Dermis blood vessel endothelial cell (primary cell): ENCODE measurements around the gene MYO1E. TPM values are rescaled to one million over a fixed set of nuclear protein-coding genes. Genes with fewer than 3 reads are reported as not detected.
A peak's percentile ranks its signal among the peaks of the same experiment; 100 is the strongest.

Source experiments
- DNase-seq: peaks from one replicate; pipeline ENCODE4 v3.0.0; 2010
- total RNA-seq: library from RNA; depleted of rRNA; stranded (reverse); fragments of >200 nt; gene quantifications from 2 replicates; pipeline ENCODE4 v1.2.3, GENCODE V29; 2014

Gene MYO1E
- total RNA-seq, 1 donor from 2014 or later: 226 TPM

- DNase-seq: peak; percentile 36
Measured at GRCh38 chr15:59313641-59314332, 58.9 kb downstream of the MYO1E start.

DNA sequence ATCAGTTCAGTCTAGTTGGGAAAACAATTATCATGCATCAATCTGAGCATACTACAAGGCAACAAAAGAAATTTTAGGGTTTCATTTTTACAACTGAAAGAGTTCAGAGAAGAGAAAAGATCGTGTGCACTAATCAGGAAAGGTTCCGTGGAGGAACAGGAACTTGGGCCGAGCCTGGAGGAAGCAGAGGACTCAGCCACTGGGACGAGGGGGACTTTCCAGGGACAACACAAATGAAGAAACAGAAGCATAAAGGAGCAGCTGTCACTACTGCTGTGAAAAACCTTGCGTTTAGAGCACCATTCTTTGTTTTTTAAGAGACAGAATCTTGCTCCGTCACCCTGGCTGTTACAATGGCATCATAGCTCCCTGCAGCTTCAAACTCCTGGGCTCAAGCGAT lies 60.5 kb downstream of the MYO1E start:
- peak; percentile 36 for DNase-seq

DNA sequence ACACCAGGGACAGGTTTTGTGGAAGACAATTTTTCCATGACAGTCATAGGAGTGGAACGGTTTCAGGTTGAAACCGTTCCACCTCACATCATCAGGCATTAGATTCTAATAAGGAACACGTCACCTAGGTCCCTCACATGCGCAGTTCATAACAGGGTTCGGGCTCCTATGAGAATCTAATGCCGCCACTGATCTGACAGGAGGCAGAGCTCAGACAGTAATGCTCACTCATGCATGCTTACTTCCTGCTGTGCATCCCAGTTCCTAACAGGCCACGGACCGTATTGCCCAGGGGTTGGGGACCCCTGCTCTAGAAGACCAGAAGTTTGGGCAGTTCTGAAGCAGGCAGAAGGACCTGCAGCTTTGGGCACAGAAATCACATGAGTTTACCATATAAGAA lies 61.5 kb downstream of the MYO1E start:
- DNase-seq: no peak

- no peak for DNase-seq
Measured at GRCh38 chr15:59309405-59309804, 63.3 kb downstream of the MYO1E start.

DNA sequence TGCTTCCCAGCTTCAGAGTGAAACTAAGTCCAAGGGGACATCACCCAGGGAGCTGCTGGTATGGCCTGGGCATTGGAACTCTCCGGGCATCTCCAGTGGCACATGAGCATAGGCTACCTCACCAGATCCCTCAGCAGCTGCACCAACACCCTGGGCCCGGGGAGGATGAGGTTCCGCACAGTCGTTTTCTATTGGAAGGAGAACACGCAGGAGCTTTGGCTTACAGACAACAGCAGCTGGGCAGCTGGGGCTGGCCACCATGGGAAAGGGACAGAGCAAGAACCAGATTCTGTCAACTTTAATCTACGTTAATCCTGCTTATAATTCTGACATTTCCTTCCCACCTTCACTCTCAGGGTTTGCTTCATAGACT lies 65.5 kb downstream of the MYO1E start:
- no peak for DNase-seq

DNA sequence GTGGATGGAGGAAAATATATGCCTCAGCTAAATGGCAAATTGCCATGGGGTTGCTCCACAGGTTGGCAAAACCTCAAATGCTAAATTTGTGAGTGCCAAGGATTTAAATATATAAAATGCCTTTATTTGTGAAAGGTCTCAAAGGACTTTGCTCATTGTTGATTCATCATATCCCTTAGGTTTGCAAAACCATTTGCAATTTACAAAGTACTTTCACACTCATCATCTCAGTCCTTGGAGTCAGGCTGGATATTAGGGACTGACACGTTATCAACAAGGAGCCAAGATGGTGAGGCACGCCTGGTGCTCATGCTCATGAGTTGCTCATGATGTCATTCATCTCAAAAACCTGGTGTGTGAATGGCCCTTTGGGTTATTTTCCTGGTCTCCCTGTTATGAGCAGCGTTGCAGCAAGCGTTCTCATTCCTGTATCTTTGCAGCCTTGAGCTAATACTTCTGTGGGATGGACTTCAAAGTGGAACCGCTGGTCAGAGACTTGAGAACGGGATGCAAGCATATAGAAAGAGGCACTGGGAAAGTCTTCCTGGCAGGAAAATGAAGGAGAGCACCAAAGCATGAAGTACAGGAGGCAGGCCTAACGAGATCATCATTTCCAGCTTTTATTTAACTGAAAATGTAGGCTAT lies 66.0 kb downstream of the MYO1E start:
- DNase-seq: no peak

DNA sequence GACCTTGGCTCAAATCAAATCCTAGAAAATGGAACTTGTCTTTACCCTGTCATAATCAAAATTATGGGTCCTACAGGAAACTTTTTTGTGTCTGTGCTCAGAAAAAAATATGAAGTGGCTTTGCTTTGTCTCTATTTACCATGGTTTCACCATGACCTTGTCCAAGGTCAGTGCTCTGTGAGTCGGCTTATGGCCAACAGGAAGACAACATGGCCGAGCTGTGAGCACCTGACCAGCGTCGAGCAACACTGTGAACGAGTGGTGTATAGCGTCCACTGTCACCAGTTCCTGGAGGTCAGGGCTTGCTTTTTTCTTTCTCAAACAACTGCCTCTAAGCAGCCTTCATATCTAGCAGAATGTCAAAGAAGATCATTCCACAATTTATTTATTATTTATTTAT lies 67.9 kb downstream of the MYO1E start:
- peak; percentile 42 for DNase-seq

GRCh38 chr15:59304034-59304795 lies 68.5 kb downstream of the MYO1E start:
- DNase-seq: no peak

- no peak for DNase-seq
Measured at GRCh38 chr15:59303633-59304032, 69.0 kb downstream of the MYO1E start.

- no peak for DNase-seq
Measured at GRCh38 chr15:59303136-59303535, 69.5 kb downstream of the MYO1E start.

DNA sequence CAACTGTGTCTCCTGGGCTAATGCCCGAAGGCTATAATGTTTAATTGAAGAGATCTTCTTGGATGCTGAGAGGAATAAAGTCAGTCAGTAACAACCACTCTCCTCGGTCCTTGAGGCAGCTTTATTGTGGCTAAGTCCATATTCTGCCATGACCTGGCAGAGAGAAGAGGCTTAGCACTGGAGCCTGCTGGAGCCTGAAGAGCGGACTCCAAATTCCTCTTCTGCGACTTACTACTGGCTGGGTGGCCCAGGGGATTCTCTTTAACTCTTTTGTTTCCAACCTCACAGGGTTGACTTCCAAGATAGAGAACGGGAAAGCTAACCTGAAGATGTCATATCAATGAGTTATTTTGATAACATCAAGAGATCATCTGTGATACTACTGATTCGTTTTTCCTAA lies 71.1 kb downstream of the MYO1E start:
- no peak for DNase-seq

GRCh38 chr15:59300618-59301139 lies 72.0 kb downstream of the MYO1E start:
- DNase-seq: peak; percentile 54

DNA sequence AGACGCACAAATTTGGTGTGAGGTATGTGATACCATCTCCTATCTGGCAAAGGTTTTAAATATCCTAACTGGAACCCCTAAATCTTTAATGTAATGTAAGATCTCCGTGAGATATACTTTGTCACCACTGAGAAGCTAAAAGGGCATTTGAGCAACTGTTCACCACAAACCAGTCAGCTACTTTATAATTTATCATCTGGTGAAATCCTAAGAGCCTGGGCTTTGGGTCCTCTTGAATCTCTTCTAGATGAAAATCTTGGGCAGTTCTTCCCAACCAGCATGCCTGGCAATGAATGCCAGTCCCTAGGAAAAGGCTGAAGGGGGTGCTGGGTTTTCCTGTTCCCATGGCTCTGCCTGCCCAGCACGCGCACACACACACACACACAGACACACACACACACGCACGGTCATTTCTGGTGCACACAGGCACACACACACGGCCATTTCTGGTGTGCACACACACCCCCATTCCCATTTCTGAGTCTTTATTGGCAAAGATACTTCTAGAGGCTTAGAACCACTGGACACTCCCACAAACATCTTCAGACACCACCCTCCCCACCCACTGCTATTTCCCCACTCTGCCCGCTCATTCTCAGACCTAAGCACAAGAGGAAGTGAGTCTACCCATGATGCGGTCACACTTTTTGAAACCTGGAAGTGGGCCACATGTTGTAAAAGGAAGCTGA lies 72.6 kb downstream of the MYO1E start:
- DNase-seq: peak; percentile 96

DNA sequence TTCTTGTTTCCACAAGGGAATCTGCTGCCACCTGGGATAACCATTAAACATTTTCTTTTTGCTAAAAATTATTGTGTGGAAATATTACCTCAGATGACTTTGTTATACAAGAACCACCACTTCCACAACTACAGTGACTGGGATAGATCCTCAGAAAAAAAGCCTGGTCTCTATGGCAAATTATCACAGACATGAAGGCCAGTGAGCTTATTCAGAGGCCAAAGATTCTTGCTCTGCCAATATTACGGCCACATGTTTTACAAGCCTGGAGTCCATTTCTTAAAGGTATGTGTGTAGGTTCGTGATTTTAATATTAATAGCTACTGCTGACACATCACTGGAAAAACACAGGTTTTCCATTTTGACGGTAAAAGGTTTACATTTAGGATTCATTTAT lies 73.8 kb downstream of the MYO1E start:
- DNase-seq: no peak

GRCh38 chr15:59298225-59298853 lies 74.3 kb downstream of the MYO1E start:
- DNase-seq: no peak

DNA sequence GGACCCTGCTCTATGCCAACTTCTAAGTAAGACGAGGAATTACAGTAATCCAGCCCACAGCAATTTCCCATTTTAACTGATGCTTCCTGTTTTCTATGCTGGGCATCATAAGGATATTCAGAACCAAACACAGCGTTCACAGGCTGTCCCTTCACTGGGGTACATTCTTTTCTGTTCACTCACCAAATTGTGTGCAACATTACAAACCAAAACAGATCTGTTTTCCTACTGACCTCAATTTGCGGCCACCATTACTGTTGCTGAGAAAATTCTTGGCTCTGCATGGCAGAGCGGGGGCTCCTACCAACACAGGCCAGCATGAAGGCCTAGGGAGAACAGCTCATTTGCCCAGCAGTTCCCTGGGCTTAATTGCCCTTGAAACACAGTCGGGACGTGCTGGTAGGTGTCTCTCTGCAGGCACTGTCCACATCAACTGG lies 76.5 kb downstream of the MYO1E start:
- DNase-seq: peak; percentile 83

DNA sequence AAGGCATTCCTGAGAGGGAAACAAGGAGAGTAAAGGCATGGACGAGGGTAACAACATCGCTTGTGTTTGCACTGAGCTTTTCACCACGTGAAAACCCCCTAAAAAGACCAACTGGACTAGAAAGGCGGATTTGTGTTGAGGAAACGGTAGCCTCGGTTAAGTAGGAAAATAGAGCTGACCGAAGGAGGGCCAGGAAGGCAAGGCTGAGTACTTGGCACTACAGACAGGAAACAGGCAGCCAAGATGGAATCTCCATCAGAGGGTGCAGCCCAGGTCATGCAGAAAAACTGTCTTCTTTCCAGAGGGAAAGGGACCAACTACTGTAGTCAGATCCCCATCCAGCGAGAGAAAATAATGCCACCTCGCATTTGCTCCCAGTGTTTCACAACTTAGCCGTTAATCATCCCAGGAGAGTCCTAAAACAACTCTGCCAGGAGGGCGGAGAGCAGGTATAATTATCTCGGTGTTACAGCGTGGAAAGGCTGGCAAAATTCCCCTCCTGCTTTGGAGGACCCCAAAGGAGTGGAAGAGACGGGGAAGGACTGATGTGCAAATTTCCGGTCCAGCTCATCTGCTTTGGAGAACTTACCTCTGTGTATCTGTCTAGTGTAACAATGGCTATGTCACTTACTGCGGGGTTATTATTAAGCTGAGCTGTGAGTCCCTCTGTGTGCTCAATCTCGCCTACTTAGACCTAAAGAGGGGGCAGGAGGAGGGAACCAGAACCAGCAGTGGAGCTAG lies 77.2 kb downstream of the MYO1E start:
- DNase-seq: peak; percentile 86

GRCh38 chr15:59294574-59295260 lies 78.0 kb downstream of the MYO1E start:
- DNase-seq: peak; percentile 69

GRCh38 chr15:59292442-59293151 lies 80.1 kb downstream of the MYO1E start:
- DNase-seq: peak; percentile 95

GRCh38 chr15:59291213-59291549 lies 81.5 kb downstream of the MYO1E start:
- no peak for DNase-seq
